GM12874 (cell line): ENCODE data around the gene SUMF1.

Experiments used
- TF ChIP-seq, protein P1 (sequence below): IDR thresholded peaks from 2 replicates; pipeline ENCODE4 v1.5.1; 2011; ENCODE audit warnings: low read depth, mild to moderate bottlenecking, control low read depth, low read length, moderate library complexity; ENCODE audit not compliant: insufficient read depth

Gene SUMF1

DNA sequence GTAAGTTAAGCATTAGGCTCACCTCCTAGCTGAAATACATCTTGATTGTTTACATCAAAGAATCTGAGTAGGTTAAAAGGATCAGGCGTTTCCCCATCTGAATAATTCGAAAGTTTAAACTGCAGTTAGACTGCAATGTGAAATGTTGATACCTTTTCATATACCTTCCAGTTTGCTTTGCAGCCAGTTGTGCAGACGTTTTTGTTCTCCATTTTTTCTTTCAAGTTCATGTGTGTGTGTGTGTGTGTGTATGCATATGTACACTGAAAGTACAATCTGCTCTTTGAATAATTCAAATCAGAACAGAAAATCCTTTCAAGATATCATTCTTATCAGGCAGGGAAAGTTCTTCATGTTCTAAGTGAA lies 29.0 kb upstream of the SUMF1 start:
- TF ChIP-seq, protein P1, sequence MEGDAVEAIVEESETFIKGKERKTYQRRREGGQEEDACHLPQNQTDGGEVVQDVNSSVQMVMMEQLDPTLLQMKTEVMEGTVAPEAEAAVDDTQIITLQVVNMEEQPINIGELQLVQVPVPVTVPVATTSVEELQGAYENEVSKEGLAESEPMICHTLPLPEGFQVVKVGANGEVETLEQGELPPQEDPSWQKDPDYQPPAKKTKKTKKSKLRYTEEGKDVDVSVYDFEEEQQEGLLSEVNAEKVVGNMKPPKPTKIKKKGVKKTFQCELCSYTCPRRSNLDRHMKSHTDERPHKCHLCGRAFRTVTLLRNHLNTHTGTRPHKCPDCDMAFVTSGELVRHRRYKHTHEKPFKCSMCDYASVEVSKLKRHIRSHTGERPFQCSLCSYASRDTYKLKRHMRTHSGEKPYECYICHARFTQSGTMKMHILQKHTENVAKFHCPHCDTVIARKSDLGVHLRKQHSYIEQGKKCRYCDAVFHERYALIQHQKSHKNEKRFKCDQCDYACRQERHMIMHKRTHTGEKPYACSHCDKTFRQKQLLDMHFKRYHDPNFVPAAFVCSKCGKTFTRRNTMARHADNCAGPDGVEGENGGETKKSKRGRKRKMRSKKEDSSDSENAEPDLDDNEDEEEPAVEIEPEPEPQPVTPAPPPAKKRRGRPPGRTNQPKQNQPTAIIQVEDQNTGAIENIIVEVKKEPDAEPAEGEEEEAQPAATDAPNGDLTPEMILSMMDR: no peak

- TF ChIP-seq, protein P1: no peak
These were observed 28.4 kb upstream of the SUMF1 start for GRCh38 chr3:4495294-4496086.

DNA sequence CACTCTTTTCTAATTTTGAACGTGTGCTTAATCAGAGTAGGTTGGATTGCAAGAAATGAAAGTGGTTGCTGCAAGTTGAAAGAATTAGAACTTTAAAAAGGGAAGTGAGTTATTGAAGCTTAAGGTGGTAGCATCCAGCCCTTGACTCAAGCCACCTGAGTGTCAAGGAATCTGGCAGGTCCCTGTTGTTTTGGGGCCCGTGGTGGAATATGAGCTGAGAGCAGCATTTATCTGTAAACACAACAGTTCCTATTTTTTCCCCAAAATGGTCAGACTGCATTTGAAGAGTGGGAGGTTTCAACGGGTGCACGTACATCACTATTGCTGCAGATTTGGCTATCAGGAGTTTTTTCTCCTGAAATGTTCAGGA lies 27.8 kb upstream of the SUMF1 start:
- TF ChIP-seq, protein P1: no peak

DNA sequence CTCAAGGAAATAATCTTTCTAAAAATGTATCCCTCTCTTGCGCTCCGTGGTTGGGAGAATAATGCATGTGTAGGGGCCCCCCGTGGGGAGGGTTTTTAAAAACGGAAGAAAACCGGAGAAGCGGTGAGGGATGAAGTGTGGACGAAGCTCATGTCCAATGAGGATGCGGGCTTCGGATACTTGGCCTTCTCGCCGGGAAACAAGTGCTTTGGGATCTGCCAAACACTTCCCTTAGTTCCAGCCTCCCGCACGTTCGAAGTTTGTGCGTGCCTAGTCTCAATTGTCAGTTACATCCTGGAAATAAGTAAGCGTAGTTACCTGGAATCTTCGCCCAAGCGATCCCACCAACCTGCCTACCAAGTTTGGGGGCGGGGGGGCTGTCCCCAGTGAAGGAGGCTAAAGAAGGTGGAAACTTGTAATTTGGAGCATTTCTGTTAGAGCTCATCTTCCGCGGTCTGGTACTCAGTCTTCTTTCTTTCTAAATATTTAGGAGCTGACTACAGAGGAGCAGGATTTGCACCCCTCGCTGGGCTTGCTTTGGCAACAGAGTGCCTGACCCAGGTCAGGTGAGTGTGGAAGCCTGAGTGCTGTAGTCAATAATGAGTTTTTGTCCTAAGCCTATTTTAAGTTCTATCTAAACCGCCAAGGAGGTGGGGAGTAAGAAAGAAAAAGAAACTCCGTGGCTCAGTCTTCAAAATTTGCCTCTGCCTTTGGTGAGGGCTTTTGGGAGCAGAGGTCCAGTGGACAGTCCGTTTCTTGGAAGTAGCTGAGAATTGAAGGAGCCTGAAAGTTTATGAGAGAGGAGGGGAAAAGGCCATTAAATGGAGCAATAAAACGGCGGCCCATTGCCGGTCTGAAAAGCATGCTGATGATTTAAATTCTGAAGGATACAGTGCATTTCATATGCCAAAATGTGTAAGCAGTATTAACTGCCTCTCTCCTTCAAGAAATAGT lies 27.1 kb upstream of the SUMF1 start:
- TF ChIP-seq, protein P1: no peak

DNA sequence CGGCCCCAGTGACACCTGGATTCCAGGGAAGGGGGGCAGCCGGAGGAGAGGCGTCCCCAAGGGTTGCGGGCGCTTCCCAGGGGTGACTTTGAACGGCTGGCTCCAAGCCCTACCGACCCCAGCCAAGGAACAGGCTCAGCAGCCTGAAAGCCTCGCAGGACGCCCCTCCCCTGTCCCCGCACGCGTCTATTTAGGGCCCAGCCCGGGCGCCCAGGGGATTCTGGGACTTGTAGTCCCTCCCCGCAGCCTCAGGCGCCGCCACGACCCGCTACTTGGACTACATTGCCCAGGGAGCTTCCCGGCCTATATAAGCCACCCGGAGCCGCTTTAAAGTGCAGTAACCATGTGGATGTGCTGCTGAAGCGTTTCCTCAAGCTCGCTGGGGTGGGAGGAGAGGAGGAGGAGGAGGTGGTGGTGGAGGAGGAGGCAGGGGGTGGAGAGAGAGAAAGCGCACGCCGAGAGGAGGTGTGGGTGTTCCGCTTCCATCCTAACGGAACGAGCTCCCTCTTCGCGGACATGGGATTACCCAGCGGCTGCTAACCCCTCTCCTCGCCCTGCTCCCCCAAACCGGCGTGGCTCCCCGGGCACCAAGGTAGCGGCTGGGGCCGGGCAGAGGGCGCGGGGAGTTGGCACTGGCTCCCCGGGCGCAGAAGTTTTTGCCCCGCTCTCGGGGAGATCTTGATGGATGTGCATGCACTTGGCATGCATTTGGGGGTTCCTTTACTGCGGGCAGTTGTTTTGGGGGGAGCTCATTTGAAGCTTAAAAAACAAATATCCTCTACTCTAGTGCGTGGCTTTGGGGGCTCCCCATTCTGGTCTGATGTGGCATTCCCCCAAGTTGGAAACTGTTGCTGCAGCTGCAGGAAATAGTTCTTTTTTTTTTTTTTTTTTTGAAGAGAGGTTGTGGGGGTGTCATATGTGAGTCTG lies 26.2 kb upstream of the SUMF1 start, which contains the start of gene ITPR1:
Gene ITPR1, plus strand, starts transcription at position 335 of the 927 bp plus-strand sequence. CDS start 23,144 bp downstream, outside the sequence.
- TF ChIP-seq, protein P1: no peak

DNA sequence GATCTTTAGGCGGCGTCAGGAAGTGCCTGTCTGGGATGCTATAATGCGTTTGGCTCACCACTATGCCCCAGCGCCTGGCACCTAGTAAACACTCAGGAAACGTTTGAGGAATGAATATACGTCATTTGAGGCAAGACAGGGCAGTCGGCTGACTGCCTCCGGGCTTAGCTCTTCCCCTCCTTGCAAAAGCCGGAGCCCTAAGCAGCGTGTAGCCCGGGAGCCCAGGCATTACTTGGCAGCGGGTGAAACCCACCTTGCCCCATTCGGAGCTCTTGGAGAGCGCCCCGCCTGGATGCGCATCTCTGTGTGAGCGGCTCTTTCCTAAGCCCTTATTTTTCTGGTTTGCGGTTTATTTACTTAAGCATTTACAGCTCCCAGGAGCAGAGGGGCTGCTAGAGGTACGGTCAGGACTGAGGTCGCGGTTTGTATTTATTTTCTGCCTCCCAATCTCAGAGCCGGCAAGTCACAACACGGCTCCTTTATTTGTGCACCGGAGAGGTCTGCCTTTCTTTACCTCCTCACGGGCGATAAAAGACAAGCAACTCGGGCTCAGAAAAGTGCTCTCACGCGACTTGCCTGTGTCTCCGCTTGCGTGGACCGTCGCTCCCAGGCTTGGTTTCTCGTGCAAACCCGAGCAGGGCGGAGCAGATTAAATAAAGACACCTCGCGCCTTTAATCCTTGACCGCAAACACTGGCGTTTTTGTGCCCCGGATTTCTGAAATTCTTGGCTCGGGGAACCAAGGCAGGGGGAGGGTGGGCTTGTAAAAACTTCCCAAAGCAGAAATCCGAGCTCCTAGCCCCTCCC lies 25.3 kb upstream of the SUMF1 start:
- TF ChIP-seq, protein P1: no peak
